ENCODE measurements around the gene PDPK1.

Gene PDPK1

DNA sequence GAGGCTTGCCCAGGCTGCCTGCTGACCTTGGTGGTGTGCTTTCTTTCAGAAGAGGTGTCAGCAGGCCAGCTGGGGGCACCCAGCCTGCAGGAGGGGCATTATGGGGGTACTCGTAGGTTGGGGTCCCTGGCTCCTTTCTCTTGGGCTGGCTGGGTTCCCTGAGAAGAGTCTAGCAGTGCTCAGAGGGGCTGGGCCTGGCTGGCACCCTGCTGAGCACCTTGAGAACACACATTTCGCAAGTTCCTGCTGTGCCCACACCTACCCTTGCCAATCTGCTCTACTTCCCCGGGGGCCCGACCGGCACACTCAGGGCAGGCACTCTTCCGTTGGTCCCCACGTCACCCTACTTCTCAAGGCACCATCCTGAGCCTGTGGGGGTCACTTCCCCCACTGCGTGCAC is 11.7 kb upstream of the PDPK1 start:
- H4K8ac ChIP-seq (ENCODE audit: low read length) = no peak overlapping the region
- H3K14ac ChIP-seq (ENCODE audit: low read length in 2 of 2) = no peak overlapping the region
- H2AFZ ChIP-seq (ENCODE audit: low read depth, low read length) = no peak overlapping the region
- no peak overlapping the region for H2BK120ac ChIP-seq (ENCODE audit: low read depth, low read length)
- no peak overlapping the region for H2BK15ac ChIP-seq (ENCODE audit: low read depth, poor library complexity, severe bottlenecking)
- H3K18ac ChIP-seq (ENCODE audit: low read depth in 1 of 2, low read length in 2 of 2) = no peak overlapping the region
- H3K4me2 ChIP-seq (ENCODE audit: low read length, poor library complexity, severe bottlenecking) = no peak overlapping the region
- peaks cover 6% of the 10 kb centered on the region for H3K4me1 ChIP-seq (ENCODE audit: control insufficient read depth, insufficient read depth, low read depth, low read length)
- WGBS = 97% methylated on average over 8 of the region's 8 CpGs
- no peak overlapping the region for H3K4ac ChIP-seq (ENCODE audit: low read depth in 1 of 2, low read length in 2 of 2)
- H3K36me3 ChIP-seq (ENCODE audit: control insufficient read depth in 1 of 2, insufficient read depth in 2 of 2, low read depth in 1 of 2, low read length in 2 of 2) = peaks cover 84% of the 10 kb centered on the region in 2 experiments
- no peak for DNase-seq
- H3K4me3 ChIP-seq (ENCODE audit: insufficient read depth in 1 of 2, low read depth in 1 of 2, low read length in 2 of 2) = no peak overlapping the region
- H3K9ac ChIP-seq (ENCODE audit: low read length) = no peak overlapping the region
- peaks cover 49% of the 10 kb centered on the region for H3K79me1 ChIP-seq (replicated peaks; ENCODE audit: low read length, poor library complexity, severe bottlenecking)
- no peak overlapping the region for H3K27ac ChIP-seq (ENCODE audit: low read length, poor library complexity, severe bottlenecking)
- no peak overlapping the region for H2BK12ac ChIP-seq (ENCODE audit: low read length in 2 of 2)
- H3K9me3 ChIP-seq (ENCODE audit: control insufficient read depth, low read length) = no peaks in the 10 kb centered on the region
- H3K27me3 ChIP-seq (ENCODE audit: control insufficient read depth in 1 of 2, insufficient read depth in 1 of 2, low read length in 2 of 2) = no peaks in the 10 kb centered on the region
- no peak overlapping the region for H4K91ac ChIP-seq (ENCODE audit: low read length)
- no peak overlapping the region for H2BK5ac ChIP-seq (ENCODE audit: low read depth, low read length, poor library complexity, severe bottlenecking)
- H2AK5ac ChIP-seq (ENCODE audit: low read length, severe bottlenecking) = no peak overlapping the region
- no peak overlapping the region for H3K23ac ChIP-seq (ENCODE audit: low read length in 2 of 2)

DNA sequence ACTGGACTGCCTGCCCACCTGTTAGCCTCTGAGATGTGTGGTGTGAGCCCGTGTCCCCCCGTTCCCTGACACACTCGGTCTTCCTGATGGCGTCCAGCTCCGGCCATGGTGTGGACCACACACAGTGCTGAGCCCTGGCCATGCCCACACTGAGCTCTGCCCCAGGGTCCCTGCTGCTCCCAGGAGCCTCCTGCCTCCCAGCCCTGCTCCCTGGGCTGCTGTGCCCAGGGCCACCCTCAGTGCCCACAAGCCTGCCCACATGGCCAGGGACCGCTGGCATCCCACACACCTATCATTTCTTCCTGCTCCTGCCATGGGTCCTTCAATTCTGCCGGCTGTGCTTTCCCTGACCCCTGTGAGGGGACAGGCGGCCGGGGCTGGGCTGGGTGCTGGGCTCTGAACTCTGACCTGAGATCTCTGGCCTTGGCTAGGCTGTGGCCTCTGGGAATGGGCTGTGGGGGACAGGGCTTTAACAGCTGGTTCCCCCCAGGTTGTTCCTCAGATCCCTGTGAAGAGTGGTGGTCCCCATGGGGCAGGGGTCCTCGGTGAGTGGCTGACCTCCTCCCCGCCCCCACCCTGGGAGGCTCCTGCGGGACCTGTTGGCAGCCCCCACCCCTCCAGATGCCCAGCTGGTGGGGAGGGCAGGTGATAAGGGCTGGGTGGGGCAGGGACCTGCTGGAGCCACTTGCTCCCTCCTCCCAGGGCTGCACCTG is 10.6 kb upstream of the PDPK1 start:
- H2AK5ac ChIP-seq (ENCODE audit: low read length, severe bottlenecking) = no peak overlapping the region
- H3K18ac ChIP-seq (ENCODE audit: low read depth in 1 of 2, low read length in 2 of 2) = no peak overlapping the region
- no peak overlapping the region for H2BK120ac ChIP-seq (ENCODE audit: low read depth, low read length)
- H3K79me1 ChIP-seq (replicated peaks; ENCODE audit: low read length, poor library complexity, severe bottlenecking) = peaks cover 49% of the 10 kb centered on the region
- H3K36me3 ChIP-seq (ENCODE audit: control insufficient read depth in 1 of 2, insufficient read depth in 2 of 2, low read depth in 1 of 2, low read length in 2 of 2) = peaks cover 76 to 79% of the 10 kb centered on the region in 2 experiments
- WGBS = 95% methylated on average over 11 of the region's 12 CpGs
- no peak for DNase-seq
- no peak overlapping the region for H4K91ac ChIP-seq (ENCODE audit: low read length)
- H3K27me3 ChIP-seq (ENCODE audit: control insufficient read depth in 1 of 2, insufficient read depth in 1 of 2, low read length in 2 of 2) = no peaks in the 10 kb centered on the region
- no peak overlapping the region for H2BK12ac ChIP-seq (ENCODE audit: low read length in 2 of 2)
- H3K4me3 ChIP-seq (ENCODE audit: insufficient read depth in 1 of 2, low read depth in 1 of 2, low read length in 2 of 2) = no peak overlapping the region
- no peak overlapping the region for H3K23ac ChIP-seq (ENCODE audit: low read length in 2 of 2)
- no peak overlapping the region for H3K27ac ChIP-seq (ENCODE audit: low read length, poor library complexity, severe bottlenecking)
- H3K4ac ChIP-seq (ENCODE audit: low read depth in 1 of 2, low read length in 2 of 2) = no peak overlapping the region
- no peak overlapping the region for H4K8ac ChIP-seq (ENCODE audit: low read length)
- H2BK5ac ChIP-seq (ENCODE audit: low read depth, low read length, poor library complexity, severe bottlenecking) = no peak overlapping the region
- no peak overlapping the region for H3K4me2 ChIP-seq (ENCODE audit: low read length, poor library complexity, severe bottlenecking)
- no peak overlapping the region for H2AFZ ChIP-seq (ENCODE audit: low read depth, low read length)
- peaks cover 11% of the 10 kb centered on the region for H3K4me1 ChIP-seq (ENCODE audit: control insufficient read depth, insufficient read depth, low read depth, low read length)
- no peak overlapping the region for H3K14ac ChIP-seq (ENCODE audit: low read length in 2 of 2)
- H3K9me3 ChIP-seq (ENCODE audit: control insufficient read depth, low read length) = no peaks in the 10 kb centered on the region
- no peak overlapping the region for H3K9ac ChIP-seq (ENCODE audit: low read length)
- H2BK15ac ChIP-seq (ENCODE audit: low read depth, poor library complexity, severe bottlenecking) = no peak overlapping the region

- H3K36me3 ChIP-seq (ENCODE audit: control insufficient read depth in 1 of 2, insufficient read depth in 2 of 2, low read depth in 1 of 2, low read length in 2 of 2) = peaks cover 75 to 76% of the 10 kb centered on the region in 2 experiments
- H3K4me2 ChIP-seq (ENCODE audit: low read length, poor library complexity, severe bottlenecking) = no peak overlapping the region
- no peak overlapping the region for H3K23ac ChIP-seq (ENCODE audit: low read length in 2 of 2)
- H3K4me1 ChIP-seq (ENCODE audit: control insufficient read depth, insufficient read depth, low read depth, low read length) = peaks cover 15% of the 10 kb centered on the region
- no peak overlapping the region for H2AK5ac ChIP-seq (ENCODE audit: low read length, severe bottlenecking)
- H3K4me3 ChIP-seq (ENCODE audit: insufficient read depth in 1 of 2, low read depth in 1 of 2, low read length in 2 of 2) = no peak overlapping the region
- WGBS = 97% methylated on average over 24 of the region's 24 CpGs
- no peaks in the 10 kb centered on the region for H3K9me3 ChIP-seq (ENCODE audit: control insufficient read depth, low read length)
- H2AFZ ChIP-seq (ENCODE audit: low read depth, low read length) = no peak overlapping the region
- no peak overlapping the region for H2BK15ac ChIP-seq (ENCODE audit: low read depth, poor library complexity, severe bottlenecking)
- H3K79me1 ChIP-seq (replicated peaks; ENCODE audit: low read length, poor library complexity, severe bottlenecking) = peaks cover 49% of the 10 kb centered on the region
- no peak overlapping the region for H2BK5ac ChIP-seq (ENCODE audit: low read depth, low read length, poor library complexity, severe bottlenecking)
- H4K91ac ChIP-seq (ENCODE audit: low read length) = no peak overlapping the region
- no peak overlapping the region for H3K4ac ChIP-seq (ENCODE audit: low read depth in 1 of 2, low read length in 2 of 2)
- H4K8ac ChIP-seq (ENCODE audit: low read length) = no peak overlapping the region
- no peak overlapping the region for H3K27ac ChIP-seq (ENCODE audit: low read length, poor library complexity, severe bottlenecking)
- H3K14ac ChIP-seq (ENCODE audit: low read length in 2 of 2) = no peak overlapping the region
- no peak overlapping the region for H3K18ac ChIP-seq (ENCODE audit: low read depth in 1 of 2, low read length in 2 of 2)
- H2BK120ac ChIP-seq (ENCODE audit: low read depth, low read length) = no peak overlapping the region
- DNase-seq = no peak
- no peak overlapping the region for H2BK12ac ChIP-seq (ENCODE audit: low read length in 2 of 2)
- no peaks in the 10 kb centered on the region for H3K27me3 ChIP-seq (ENCODE audit: control insufficient read depth in 1 of 2, insufficient read depth in 1 of 2, low read length in 2 of 2)
- no peak overlapping the region for H3K9ac ChIP-seq (ENCODE audit: low read length)
Measured at GRCh38 chr16:2527784-2528100, 10.1 kb upstream of the PDPK1 start.

DNA sequence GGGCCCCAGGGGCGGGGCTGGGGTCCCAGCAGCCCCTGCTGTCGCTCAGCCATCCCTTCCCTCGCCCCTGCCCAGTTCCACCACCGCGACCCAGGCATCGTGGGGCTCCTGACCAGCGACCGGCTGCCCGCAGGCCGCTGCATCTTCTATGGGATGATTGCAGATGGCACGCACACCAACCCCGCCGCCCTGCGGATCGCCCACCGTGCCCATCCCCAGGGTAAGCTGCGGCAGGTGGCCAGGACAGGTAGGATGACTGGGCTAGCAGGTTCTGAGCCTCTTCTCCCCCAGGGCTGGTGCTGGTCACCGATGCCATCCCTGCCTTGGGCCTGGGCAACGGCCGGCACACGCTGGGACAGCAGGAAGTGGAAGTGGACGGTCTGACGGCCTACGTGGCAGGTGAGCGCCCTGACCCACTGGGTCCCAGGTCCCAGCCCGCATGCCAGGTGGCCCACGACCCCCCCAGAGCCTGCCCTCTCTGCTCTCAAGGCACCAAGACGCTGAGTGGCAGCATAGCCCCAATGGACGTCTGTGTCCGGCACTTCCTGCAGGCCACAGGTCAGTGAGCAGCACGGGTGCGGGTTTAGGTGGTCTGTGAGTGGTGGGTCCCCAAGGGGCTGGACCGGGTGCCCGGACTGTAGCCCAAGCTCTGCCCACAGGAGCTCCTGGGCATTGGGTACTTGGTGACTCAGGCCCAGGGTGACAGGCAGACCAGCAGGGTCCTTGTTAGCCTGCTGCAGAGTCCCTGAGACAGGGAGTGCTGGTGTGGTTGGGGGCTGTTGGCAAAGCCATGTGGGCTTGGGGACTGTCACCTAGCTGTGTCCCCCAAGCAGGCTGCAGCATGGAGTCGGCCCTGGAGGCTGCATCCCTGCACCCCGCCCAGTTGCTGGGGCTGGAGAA is 9.4 kb upstream of the PDPK1 start:
- Histone ChIP-seq H2BK12ac (ENCODE audit: low read length in 2 of 2) (no peak overlapping the region), H3K27me3 (ENCODE audit: control insufficient read depth in 1 of 2, insufficient read depth in 1 of 2, low read length in 2 of 2) (no peaks in the 10 kb centered on the region), H3K9me3 (ENCODE audit: control insufficient read depth, low read length) (no peaks in the 10 kb centered on the region), H3K4me2 (ENCODE audit: low read length, poor library complexity, severe bottlenecking) (no peak overlapping the region), H3K4me3 (ENCODE audit: insufficient read depth in 1 of 2, low read depth in 1 of 2, low read length in 2 of 2) (no peak overlapping the region), H3K9ac (ENCODE audit: low read length) (no peak overlapping the region), H2BK15ac (ENCODE audit: low read depth, poor library complexity, severe bottlenecking) (no peak overlapping the region), H4K91ac (ENCODE audit: low read length) (no peak overlapping the region), H2AFZ (ENCODE audit: low read depth, low read length) (no peak overlapping the region), H3K36me3 (ENCODE audit: control insufficient read depth in 1 of 2, insufficient read depth in 2 of 2, low read depth in 1 of 2, low read length in 2 of 2) (peaks cover 69 to 72% of the 10 kb centered on the region in 2 experiments), H3K4ac (ENCODE audit: low read depth in 1 of 2, low read length in 2 of 2) (no peak overlapping the region), H3K27ac (ENCODE audit: low read length, poor library complexity, severe bottlenecking) (no peak overlapping the region), H3K14ac (ENCODE audit: low read length in 2 of 2) (no peak overlapping the region), H2BK120ac (ENCODE audit: low read depth, low read length) (no peak overlapping the region), H2BK5ac (ENCODE audit: low read depth, low read length, poor library complexity, severe bottlenecking) (no peak overlapping the region), H3K18ac (ENCODE audit: low read depth in 1 of 2, low read length in 2 of 2) (no peak overlapping the region), H3K4me1 (ENCODE audit: control insufficient read depth, insufficient read depth, low read depth, low read length) (peaks cover 17% of the 10 kb centered on the region), H3K23ac (ENCODE audit: low read length in 2 of 2) (no peak overlapping the region), H4K8ac (ENCODE audit: low read length) (peak overlapping the region; percentile 62), H2AK5ac (ENCODE audit: low read length, severe bottlenecking) (no peak overlapping the region), H3K79me1 (replicated peaks; ENCODE audit: low read length, poor library complexity, severe bottlenecking) (peaks cover 46% of the 10 kb centered on the region)
- WGBS = 96% methylated on average over 36 of the region's 36 CpGs
- no peak for DNase-seq
